ENCODE results near the gene PDE3B. TPM values are rescaled to one million over a fixed set of nuclear protein-coding genes. Genes with fewer than 3 reads are reported as not detected.
"Not testable (repeated sequence)": the region's sequence is repeated elsewhere in the genome, so short reads cannot be mapped to it uniquely, and the experiment has no call there.

PDE3B gene
- total RNA-seq, 1 donor from 2014 or later, result 62.8 TPM

- H3K9me3 Mint-ChIP-seq, result peaks cover 10% of the 10 kb centered on the region
- intact Hi-C loops (cut with micrococcal nuclease), result no loop called here
- DNase-seq (ENCODE audit: low spot score), result no peak
- no peak overlapping the region for H3K4me3 Mint-ChIP-seq
- no peaks in the 10 kb centered on the region for H3K27me3 Mint-ChIP-seq (ENCODE audit: insufficient read depth)
- H3K4me1 Mint-ChIP-seq (ENCODE audit: low read depth), result peaks cover 57% of the 10 kb centered on the region
- no peak overlapping the region for H3K27ac Mint-ChIP-seq
- peaks cover 30% of the 10 kb centered on the region for H3K36me3 Mint-ChIP-seq (ENCODE audit: low read depth)
These were observed 130.2 kb downstream of the PDE3B start for GRCh38 chr11:14773755-14774154.

- Mint-ChIP-seq H3K36me3 (ENCODE audit: low read depth) (peaks cover 40% of the 10 kb centered on the region), H3K9me3 (peaks cover 13% of the 10 kb centered on the region), H3K27me3 (ENCODE audit: insufficient read depth) (no peaks in the 10 kb centered on the region), H3K4me3 (no peak overlapping the region), H3K27ac (no peak overlapping the region), H3K4me1 (ENCODE audit: low read depth) (peaks cover 57% of the 10 kb centered on the region)
- DNase-seq (ENCODE audit: low spot score), result no peak
- intact Hi-C loops (cut with micrococcal nuclease), result no loop called here
These were observed 131.1 kb downstream of the PDE3B start for GRCh38 chr11:14774721-14775120.

GRCh38 chr11:14775897-14776296 lies 132.3 kb downstream of the PDE3B start:
- H3K36me3 Mint-ChIP-seq (ENCODE audit: low read depth), result peaks cover 47% of the 10 kb centered on the region
- peaks cover 21% of the 10 kb centered on the region for H3K9me3 Mint-ChIP-seq
- intact Hi-C loops (cut with micrococcal nuclease), result no loop called here
- H3K27ac Mint-ChIP-seq, result no peak overlapping the region
- no peaks in the 10 kb centered on the region for H3K27me3 Mint-ChIP-seq (ENCODE audit: insufficient read depth)
- H3K4me1 Mint-ChIP-seq (ENCODE audit: low read depth), result peaks cover 57% of the 10 kb centered on the region
- H3K4me3 Mint-ChIP-seq, result no peak overlapping the region
- DNase-seq (ENCODE audit: low spot score), result no peak

GRCh38 chr11:14778460-14778859 lies 134.9 kb downstream of the PDE3B start:
- Mint-ChIP-seq H3K4me1 (ENCODE audit: low read depth) (peaks cover 72% of the 10 kb centered on the region), H3K9me3 (peaks cover 38% of the 10 kb centered on the region), H3K36me3 (ENCODE audit: low read depth) (peaks cover 71% of the 10 kb centered on the region)
- H3K4me3 Mint-ChIP-seq; H3K27me3 Mint-ChIP-seq (ENCODE audit: insufficient read depth); DNase-seq (ENCODE audit: low spot score); H3K27ac Mint-ChIP-seq; intact Hi-C loops (cut with micrococcal nuclease): not testable (repeated sequence)

GRCh38 chr11:14783788-14784187 lies 140.2 kb downstream of the PDE3B start:
- Mint-ChIP-seq H3K36me3 (ENCODE audit: low read depth) (peaks cover 53% of the 10 kb centered on the region), H3K27me3 (ENCODE audit: insufficient read depth) (no peaks in the 10 kb centered on the region), H3K4me1 (ENCODE audit: low read depth) (peaks cover 59% of the 10 kb centered on the region), H3K4me3 (no peak overlapping the region), H3K27ac (peak overlapping the region; percentile 85), H3K9me3 (peaks cover 33% of the 10 kb centered on the region)
- DNase-seq (ENCODE audit: low spot score), result no peak
- intact Hi-C loops (cut with micrococcal nuclease), result loop anchor here (2.0 to 10.0 kb wide), 3 partner anchors 15 to 191 kb away; partner anchors contain the start of gene CALCA

- Mint-ChIP-seq H3K9me3 (peaks cover 30% of the 10 kb centered on the region), H3K27me3 (ENCODE audit: insufficient read depth) (no peaks in the 10 kb centered on the region), H3K36me3 (ENCODE audit: low read depth) (peaks cover 50% of the 10 kb centered on the region), H3K4me1 (ENCODE audit: low read depth) (peaks cover 55% of the 10 kb centered on the region), H3K4me3 (no peak overlapping the region), H3K27ac (peak overlapping the region; percentile 85)
- intact Hi-C loops (cut with micrococcal nuclease), result loop anchor here (2.0 to 10.0 kb wide), 3 partner anchors 15 to 191 kb away; partner anchors contain the start of gene CALCA
- DNase-seq (ENCODE audit: low spot score), result no peak
These were observed 140.6 kb downstream of the PDE3B start for GRCh38 chr11:14784230-14784629.

- Mint-ChIP-seq H3K27me3 (ENCODE audit: insufficient read depth) (no peaks in the 10 kb centered on the region), H3K36me3 (ENCODE audit: low read depth) (peaks cover 32% of the 10 kb centered on the region), H3K4me3 (no peak overlapping the region), H3K27ac (peak overlapping the region; percentile 18), H3K4me1 (ENCODE audit: low read depth) (peaks cover 15% of the 10 kb centered on the region), H3K9me3 (no peaks in the 10 kb centered on the region)
- intact Hi-C loops (cut with micrococcal nuclease), result loop anchor here (1.0 to 10.0 kb wide), 4 partner anchors 117 to 284 kb away; partner anchors contain the start of gene CALCA
- no peak for DNase-seq (ENCODE audit: low spot score)
These were observed 146.4 kb downstream of the PDE3B start for GRCh38 chr11:14789879-14790484.

GRCh38 chr11:14793546-14793945 lies 149.9 kb downstream of the PDE3B start:
- Mint-ChIP-seq H3K27me3 (ENCODE audit: insufficient read depth) (no peaks in the 10 kb centered on the region), H3K9me3 (peaks cover 15% of the 10 kb centered on the region), H3K27ac (no peak overlapping the region)

GRCh38 chr11:14796028-14796427 lies 152.4 kb downstream of the PDE3B start:
- intact Hi-C loops (cut with micrococcal nuclease); H3K4me3 Mint-ChIP-seq: not testable (repeated sequence)
- peaks cover 75% of the 10 kb centered on the region for H3K36me3 Mint-ChIP-seq (ENCODE audit: low read depth)

More at GRCh38 chr11:14793546-14793945, 149.9 kb downstream of the PDE3B start:
- Mint-ChIP-seq H3K4me3 (no peak overlapping the region), H3K4me1 (ENCODE audit: low read depth) (peaks cover 32% of the 10 kb centered on the region), H3K36me3 (ENCODE audit: low read depth) (peaks cover 62% of the 10 kb centered on the region)
- intact Hi-C loops (cut with micrococcal nuclease), result no loop called here
- DNase-seq (ENCODE audit: low spot score), result no peak

GRCh38 chr11:14803846-14804245 lies 160.2 kb downstream of the PDE3B start:
- intact Hi-C loops (cut with micrococcal nuclease), result no loop called here
- H3K27me3 Mint-ChIP-seq (ENCODE audit: insufficient read depth), result no peaks in the 10 kb centered on the region
- peaks cover 8% of the 10 kb centered on the region for H3K9me3 Mint-ChIP-seq
- H3K27ac Mint-ChIP-seq, result no peak overlapping the region
- H3K4me1 Mint-ChIP-seq (ENCODE audit: low read depth), result peaks cover 28% of the 10 kb centered on the region
- peaks cover 68% of the 10 kb centered on the region for H3K36me3 Mint-ChIP-seq (ENCODE audit: low read depth)
- no peak overlapping the region for H3K4me3 Mint-ChIP-seq
- DNase-seq (ENCODE audit: low spot score), result no peak

More at GRCh38 chr11:14796028-14796427, 152.4 kb downstream of the PDE3B start:
- Mint-ChIP-seq H3K4me1 (ENCODE audit: low read depth) (peaks cover 40% of the 10 kb centered on the region), H3K9me3 (peaks cover 15% of the 10 kb centered on the region)
- not testable (repeated sequence) for H3K27ac Mint-ChIP-seq; DNase-seq (ENCODE audit: low spot score); H3K27me3 Mint-ChIP-seq (ENCODE audit: insufficient read depth)

GRCh38 chr11:14809466-14809865 lies 165.9 kb downstream of the PDE3B start:
- Mint-ChIP-seq H3K36me3 (ENCODE audit: low read depth) (peaks cover 63% of the 10 kb centered on the region), H3K9me3 (peaks cover 14% of the 10 kb centered on the region), H3K4me1 (ENCODE audit: low read depth) (peaks cover 11% of the 10 kb centered on the region), H3K27ac (peak overlapping the region; percentile 12), H3K4me3 (no peak overlapping the region), H3K27me3 (ENCODE audit: insufficient read depth) (no peaks in the 10 kb centered on the region)
- no peak for DNase-seq (ENCODE audit: low spot score)
- intact Hi-C loops (cut with micrococcal nuclease), result no loop called here

GRCh38 chr11:14812757-14813156 lies 169.2 kb downstream of the PDE3B start:
- Mint-ChIP-seq H3K36me3 (ENCODE audit: low read depth) (peaks cover 54% of the 10 kb centered on the region), H3K9me3 (peaks cover 6% of the 10 kb centered on the region), H3K4me3 (no peak overlapping the region)

GRCh38 chr11:14813516-14813915 lies 169.9 kb downstream of the PDE3B start:
- no peaks in the 10 kb centered on the region for H3K27me3 Mint-ChIP-seq (ENCODE audit: insufficient read depth)
- intact Hi-C loops (cut with micrococcal nuclease), result no loop called here
- peaks cover 6% of the 10 kb centered on the region for H3K9me3 Mint-ChIP-seq
- no peak overlapping the region for H3K4me3 Mint-ChIP-seq
- H3K36me3 Mint-ChIP-seq (ENCODE audit: low read depth), result peaks cover 51% of the 10 kb centered on the region
- peaks cover 13% of the 10 kb centered on the region for H3K4me1 Mint-ChIP-seq (ENCODE audit: low read depth)
- peak overlapping the region; percentile 55 for H3K27ac Mint-ChIP-seq
- no peak for DNase-seq (ENCODE audit: low spot score)

More at GRCh38 chr11:14812757-14813156, 169.2 kb downstream of the PDE3B start:
- intact Hi-C loops (cut with micrococcal nuclease), result no loop called here
- Mint-ChIP-seq H3K27me3 (ENCODE audit: insufficient read depth) (no peaks in the 10 kb centered on the region), H3K4me1 (ENCODE audit: low read depth) (peaks cover 13% of the 10 kb centered on the region), H3K27ac (no peak overlapping the region)
- DNase-seq (ENCODE audit: low spot score), result no peak
